Measurements from ENCODE around the gene LEF1.

The LEF1 gene

DNA sequence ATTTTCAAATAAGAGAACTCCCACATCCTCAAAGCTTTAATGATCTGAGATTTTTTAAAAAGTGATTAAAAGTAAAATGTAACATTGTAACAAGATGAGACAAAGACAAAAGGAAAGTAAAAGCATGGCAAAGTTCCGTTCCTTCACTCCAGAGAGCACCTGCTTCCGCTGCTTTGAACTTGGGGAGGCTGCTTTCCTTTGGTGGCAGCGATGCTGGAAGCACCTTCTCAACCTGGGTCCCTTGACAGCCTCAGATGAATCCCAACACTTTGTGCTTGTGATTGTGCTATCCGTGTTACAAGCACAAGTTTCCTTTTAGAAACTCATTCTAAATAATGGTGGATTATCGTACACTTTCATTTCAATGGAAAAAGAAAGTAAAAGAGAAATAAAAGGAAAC lies 119.3 kb downstream of the LEF1 start:
- no peak for TF ChIP-seq TAF1 (IDR thresholded peaks at IDR 0.05; ENCODE audit: low read depth, low read length)
- no peak for FAIRE-seq
- no peak for DNase-seq (ENCODE audit: insufficient read length, low spot score)

DNA sequence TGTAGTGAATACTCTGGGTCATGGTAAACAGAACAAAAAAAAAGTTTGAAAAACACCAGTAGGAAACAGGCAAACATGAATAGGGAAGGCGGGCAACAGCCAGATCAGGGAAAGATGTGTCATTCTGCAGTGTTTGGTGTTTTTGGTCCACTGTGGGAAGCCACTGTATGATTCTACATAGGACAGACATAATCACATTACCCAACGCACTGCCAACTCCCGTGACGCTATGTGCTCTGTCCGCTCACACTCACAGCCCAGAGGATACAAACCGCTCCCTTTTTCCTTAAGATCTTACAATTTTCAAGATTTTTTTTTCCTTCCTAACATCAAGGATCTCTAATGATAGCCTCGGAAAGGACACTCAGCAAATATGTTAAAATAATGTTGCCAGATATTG lies 119.7 kb downstream of the LEF1 start:
- DNase-seq (ENCODE audit: insufficient read length, low spot score) (no peak), FAIRE-seq (no peak)
- TF ChIP-seq POLR2AphosphoS5 (IDR thresholded peaks at IDR 0.05; ENCODE audit: low read depth, low read length) (no peak), POLR2A (IDR thresholded peaks at IDR 0.05; ENCODE audit: low read depth, low read length) (no peak), TAF1 (IDR thresholded peaks at IDR 0.05; ENCODE audit: low read depth, low read length) (no peak), POU2F2 (IDR thresholded peaks at IDR 0.05; ENCODE audit: low read depth, low read length) (no peak), SPI1 (IDR thresholded peaks at IDR 0.05; ENCODE audit: low read depth, low read length) (no peak), PAX5 (IDR thresholded peaks at IDR 0.05; ENCODE audit: insufficient read depth, low read length, severe bottlenecking) (no peak)

- DNase-seq (ENCODE audit: insufficient read length, low spot score) (no peak), FAIRE-seq (no peak)
- TF ChIP-seq POLR2AphosphoS5 (IDR thresholded peaks at IDR 0.05; ENCODE audit: low read depth, low read length): no peak
- no peak for TF ChIP-seq TAF1 (IDR thresholded peaks at IDR 0.05; ENCODE audit: low read depth, low read length)
- no peak for TF ChIP-seq POU2F2 (IDR thresholded peaks at IDR 0.05; ENCODE audit: low read depth, low read length)
- no peak for TF ChIP-seq SPI1 (IDR thresholded peaks at IDR 0.05; ENCODE audit: low read depth, low read length)
- TF ChIP-seq PAX5 (IDR thresholded peaks at IDR 0.05; ENCODE audit: insufficient read depth, low read length, severe bottlenecking): no peak
Observed at GRCh38 chr4:108048157-108048556, 120.6 kb downstream of the LEF1 start.

- TF ChIP-seq POLR2A (IDR thresholded peaks at IDR 0.05; ENCODE audit: low read depth, low read length): no peak
- no peak for TF ChIP-seq POU2F2 (IDR thresholded peaks at IDR 0.05; ENCODE audit: low read depth, low read length)
- no peak for TF ChIP-seq POLR2AphosphoS5 (IDR thresholded peaks at IDR 0.05; ENCODE audit: low read depth, low read length)
- TF ChIP-seq PAX5 (IDR thresholded peaks at IDR 0.05; ENCODE audit: insufficient read depth, low read length, severe bottlenecking): no peak
- TF ChIP-seq TAF1 (IDR thresholded peaks at IDR 0.05; ENCODE audit: low read depth, low read length): no peak
- no peak for TF ChIP-seq SPI1 (IDR thresholded peaks at IDR 0.05; ENCODE audit: low read depth, low read length)
- no peak for DNase-seq (ENCODE audit: insufficient read length, low spot score)
- FAIRE-seq: no peak
Observed at GRCh38 chr4:108047199-108047598, 121.5 kb downstream of the LEF1 start.

DNA sequence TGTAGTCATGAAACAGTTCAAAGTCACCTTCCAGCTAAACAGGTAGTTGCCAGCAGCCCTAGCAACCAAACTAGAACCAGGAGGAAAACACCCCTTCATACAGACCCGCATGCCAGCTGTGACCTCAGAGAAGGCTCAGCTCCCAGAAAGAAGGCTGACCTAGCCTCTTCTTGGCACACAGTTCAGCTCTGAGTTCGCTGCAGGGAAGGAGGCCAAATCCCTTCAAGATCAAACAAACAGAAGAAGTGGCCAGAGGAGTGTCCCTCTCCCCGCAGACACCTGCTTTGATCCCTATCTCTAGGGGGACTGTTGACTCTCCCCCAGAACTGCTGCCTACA lies 123.1 kb downstream of the LEF1 start:
- FAIRE-seq: no peak
- no peak for TF ChIP-seq POU2F2 (IDR thresholded peaks at IDR 0.05; ENCODE audit: low read depth, low read length)
- TF ChIP-seq SPI1 (IDR thresholded peaks at IDR 0.05; ENCODE audit: low read depth, low read length): no peak
- no peak for TF ChIP-seq PAX5 (IDR thresholded peaks at IDR 0.05; ENCODE audit: insufficient read depth, low read length, severe bottlenecking)
- TF ChIP-seq POLR2AphosphoS5 (IDR thresholded peaks at IDR 0.05; ENCODE audit: low read depth, low read length): no peak
- TF ChIP-seq TAF1 (IDR thresholded peaks at IDR 0.05; ENCODE audit: low read depth, low read length): no peak
- TF ChIP-seq POLR2A (IDR thresholded peaks at IDR 0.05; ENCODE audit: low read depth, low read length): no peak
- DNase-seq (ENCODE audit: insufficient read length, low spot score): no peak

- no peak for TF ChIP-seq POLR2A (IDR thresholded peaks at IDR 0.05; ENCODE audit: low read depth, low read length)
- TF ChIP-seq POU2F2 (IDR thresholded peaks at IDR 0.05; ENCODE audit: low read depth, low read length): no peak
- TF ChIP-seq PAX5 (IDR thresholded peaks at IDR 0.05; ENCODE audit: insufficient read depth, low read length, severe bottlenecking): no peak
- TF ChIP-seq SPI1 (IDR thresholded peaks at IDR 0.05; ENCODE audit: low read depth, low read length): no peak
- TF ChIP-seq POLR2AphosphoS5 (IDR thresholded peaks at IDR 0.05; ENCODE audit: low read depth, low read length): no peak
- TF ChIP-seq TAF1 (IDR thresholded peaks at IDR 0.05; ENCODE audit: low read depth, low read length): no peak
- FAIRE-seq (no peak), DNase-seq (ENCODE audit: insufficient read length, low spot score) (no peak)
Observed at GRCh38 chr4:108044951-108045686, 123.6 kb downstream of the LEF1 start.

GRCh38 chr4:108043526-108043925 lies 125.2 kb downstream of the LEF1 start:
- FAIRE-seq: no peak
- TF ChIP-seq SPI1 (IDR thresholded peaks at IDR 0.05; ENCODE audit: low read depth, low read length) (no peak), POU2F2 (IDR thresholded peaks at IDR 0.05; ENCODE audit: low read depth, low read length) (no peak), PAX5 (IDR thresholded peaks at IDR 0.05; ENCODE audit: insufficient read depth, low read length, severe bottlenecking) (no peak), POLR2AphosphoS5 (IDR thresholded peaks at IDR 0.05; ENCODE audit: low read depth, low read length) (no peak), POLR2A (IDR thresholded peaks at IDR 0.05; ENCODE audit: low read depth, low read length) (no peak), TAF1 (IDR thresholded peaks at IDR 0.05; ENCODE audit: low read depth, low read length) (no peak)
- no peak for DNase-seq (ENCODE audit: insufficient read length, low spot score)

- no peak for DNase-seq (ENCODE audit: insufficient read length, low spot score)
- no peak for TF ChIP-seq SPI1 (IDR thresholded peaks at IDR 0.05; ENCODE audit: low read depth, low read length)
- TF ChIP-seq POLR2AphosphoS5 (IDR thresholded peaks at IDR 0.05; ENCODE audit: low read depth, low read length): no peak
- no peak for TF ChIP-seq POU2F2 (IDR thresholded peaks at IDR 0.05; ENCODE audit: low read depth, low read length)
- no peak for TF ChIP-seq POLR2A (IDR thresholded peaks at IDR 0.05; ENCODE audit: low read depth, low read length)
- no peak for TF ChIP-seq TAF1 (IDR thresholded peaks at IDR 0.05; ENCODE audit: low read depth, low read length)
- no peak for TF ChIP-seq PAX5 (IDR thresholded peaks at IDR 0.05; ENCODE audit: insufficient read depth, low read length, severe bottlenecking)
- no peak for FAIRE-seq
Observed at GRCh38 chr4:108042927-108043326, 125.8 kb downstream of the LEF1 start.

GRCh38 chr4:108037884-108038283 lies 130.8 kb downstream of the LEF1 start:
- FAIRE-seq: peak; percentile 58
- TF ChIP-seq POLR2AphosphoS5 (IDR thresholded peaks at IDR 0.05; ENCODE audit: low read depth, low read length): no peak
- DNase-seq (ENCODE audit: insufficient read length, low spot score): no peak

GRCh38 chr4:108036213-108036612 lies 132.5 kb downstream of the LEF1 start:
- TF ChIP-seq PAX5 (IDR thresholded peaks at IDR 0.05; ENCODE audit: insufficient read depth, low read length, severe bottlenecking) (no peak), POLR2A (IDR thresholded peaks at IDR 0.05; ENCODE audit: low read depth, low read length) (no peak), POU2F2 (IDR thresholded peaks at IDR 0.05; ENCODE audit: low read depth, low read length) (peak; percentile 57; the same call in 1 of the 2 replicates), SPI1 (IDR thresholded peaks at IDR 0.05; ENCODE audit: low read depth, low read length) (no peak)
- FAIRE-seq (peak; percentile 94), DNase-seq (ENCODE audit: insufficient read length, low spot score) (peak; percentile 46)
